GM20431 (cell line): ENCODE results near the gene CLCF1.

Experiments used
- in situ Hi-C: fragments of 300-500 bp; cut with MseI, MboI; formaldehyde crosslinking; loops from one replicate; pipeline ENCODE4 v1.15.0; 2020; ENCODE audit warnings: low sequenced_read_pairs; ENCODE audit not compliant: unreplicated experiment

The CLCF1 gene

GRCh38 chr11:67396587-67397389, 23.4 kb upstream of the CLCF1 start:
- in situ Hi-C loops, result no loop called here

GRCh38 chr11:67396259-67396581, 22.8 kb upstream of the CLCF1 start:
- in situ Hi-C loops, result no loop called here

- in situ Hi-C loops, result no loop called here
These were observed 22.3 kb upstream of the CLCF1 start for GRCh38 chr11:67395555-67396258.

GRCh38 chr11:67393990-67394389, 20.6 kb upstream of the CLCF1 start:
- in situ Hi-C loops, result no loop called here

GRCh38 chr11:67393437-67393836, 20.0 kb upstream of the CLCF1 start:
- in situ Hi-C loops, result no loop called here

GRCh38 chr11:67392183-67392715, 18.9 kb upstream of the CLCF1 start:
- in situ Hi-C loops, result no loop called here

GRCh38 chr11:67391304-67392182, 18.1 kb upstream of the CLCF1 start, which contains the start of gene RAD9A:
TSS of gene RAD9A (plus strand) at chr11:67391986. CDS start at chr11:67392045, 59 bp downstream.
- in situ Hi-C loops, result no loop called here

GRCh38 chr11:67390947-67391303, 17.5 kb upstream of the CLCF1 start:
- in situ Hi-C loops, result no loop called here

GRCh38 chr11:67389477-67389876, 16.1 kb upstream of the CLCF1 start:
- in situ Hi-C loops, result no loop called here

GRCh38 chr11:67387518-67387917, 14.1 kb upstream of the CLCF1 start:
- in situ Hi-C loops, result no loop called here

- in situ Hi-C loops, result no loop called here
These were observed 13.7 kb upstream of the CLCF1 start for GRCh38 chr11:67387069-67387468.

GRCh38 chr11:67384851-67385366, 11.5 kb upstream of the CLCF1 start:
- in situ Hi-C loops, result no loop called here

GRCh38 chr11:67382276-67383136, 9.1 kb upstream of the CLCF1 start:
- in situ Hi-C loops, result no loop called here

GRCh38 chr11:67381244-67381972, 8.0 kb upstream of the CLCF1 start:
- in situ Hi-C loops, result no loop called here

GRCh38 chr11:67379061-67380058, 6.0 kb upstream of the CLCF1 start:
- in situ Hi-C loops, result no loop called here

GRCh38 chr11:67378544-67378943, 5.1 kb upstream of the CLCF1 start:
- in situ Hi-C loops, result no loop called here
